Tibial nerve (tissue), 4 donors: ENCODE measurements around the gene TMEM186. TPM values are rescaled to one million over a fixed set of nuclear protein-coding genes. Genes with fewer than 3 reads are reported as not detected.
"Not testable (repeated sequence)": the region's sequence is repeated elsewhere in the genome, so short reads cannot be mapped to it uniquely, and the experiment has no call there.

Experiments used
- DNase-seq, 2 donors: peaks; one replicate each; pipeline ENCODE4 v3.0.0-alpha.2; 2019; ENCODE audit warnings: low spot score in 2 of 2
- H3K27ac ChIP-seq, 4 donors: fragments of 200-600 bp; sonication (generic) in 3 of 4; one replicate each; pipeline ENCODE4 v1.5.1; 2017 to 2019; ENCODE audit warnings: mild to moderate bottlenecking in 1 of 4
- H3K27me3 ChIP-seq, 2 donors: fragments of 200-600 bp; sonication (generic) in 1 of 2; one replicate each; pipeline versions ENCODE4 v1.5.1 to v1.6.0; 2017 to 2019
- H3K36me3 ChIP-seq, 3 donors: fragments of 200-600 bp; sonication (generic); one replicate each; pipeline ENCODE4 v1.5.1; 2018 to 2019
- H3K4me1 ChIP-seq, 4 donors: fragments of 200-600 bp; sonication (generic) in 3 of 4; one replicate each; pipeline ENCODE4 v1.5.1; 2017 to 2019
- H3K4me3 ChIP-seq, 4 donors: fragments of 200-600 bp; sonication (generic) in 3 of 4; one replicate each; pipeline ENCODE4 v1.5.1; 2017 to 2019; ENCODE audit warnings: mild to moderate bottlenecking in 1 of 4, moderate library complexity in 1 of 4
- H3K9me3 ChIP-seq, 4 donors: fragments of 200-600 bp; sonication (generic) in 3 of 4; one replicate each; pipeline ENCODE4 v1.5.1; 2017 to 2019
- CTCF ChIP-seq, 5 experiments: fragments of 200-600 bp in 3 of 5; fragments of 450-650 bp in 2 of 5; sonication (generic) in 3 of 5; IDR thresholded peaks; one replicate each; pipeline ENCODE4 v1.5.1; 2016 to 2019; ENCODE audit warnings: antibody characterized with exemption in 5 of 5, mild to moderate bottlenecking in 3 of 5, moderate library complexity in 2 of 5
- EP300 ChIP-seq, 2 donors: sonication (generic); formaldehyde crosslinking; IDR thresholded peaks; one replicate each; pipeline ENCODE4 v1.6.1; 2017; ENCODE audit warnings: antibody characterized with exemption in 2 of 2, mild to moderate bottlenecking in 1 of 2
- POLR2A ChIP-seq, 2 donors: fragments of 450-650 bp; IDR thresholded peaks; one replicate each; pipeline ENCODE4 v1.6.1; 2017; ENCODE audit warnings: antibody characterized with exemption in 2 of 2, mild to moderate bottlenecking in 2 of 2, moderate library complexity in 2 of 2
- WGBS, 2 donors: methylation state at CpG; one replicate each; pipeline ENCODE4 v1.1.5; 2018; 5-methylcytosine and 5-hydroxymethylcytosine counted together
- total RNA-seq, 4 donors: library from RNA; depleted of rRNA; stranded (reverse); fragments of >200 nt; gene quantifications; one replicate each; pipeline ENCODE4 v1.1.0, GENCODE V29; 2016

Gene TMEM186
- total RNA-seq, 4 donors from 2014 or later: 5.7 to 9.6 (median 7.2) TPM

GRCh38 chr16:8795091-8795490 is 2.3 kb downstream of the TMEM186 start:
- Histone ChIP-seq H3K9me3 (no peaks in the 10 kb centered on the region), H3K4me1 (peaks cover 4 to 47% (median 24%) of the 10 kb centered on the region in 4 donors), H3K27me3 (no peaks in the 10 kb centered on the region), H3K27ac (no peak overlapping the region), H3K36me3 (peaks cover 0 to 4% (median 0%) of the 10 kb centered on the region in 3 donors), H3K4me3 (no peak overlapping the region)
- DNase-seq: no peak
- 86 to 87% methylated on average over 8 of the region's 8 CpGs for WGBS, 2 donors
- TF ChIP-seq CTCF (IDR thresholded peaks at IDR 0.05) (no peak), EP300 (IDR thresholded peaks at IDR 0.05) (no peak), POLR2A (IDR thresholded peaks at IDR 0.05) (no peak)

- H3K36me3 ChIP-seq: no peaks in the 10 kb centered on the region
- no peaks in the 10 kb centered on the region for H3K27me3 ChIP-seq
- H3K4me1 ChIP-seq: peaks cover 0 to 2% (median 0%) of the 10 kb centered on the region in 4 donors
- WGBS, 2 donors: 64 to 70% methylated on average over 8 of the region's 8 CpGs
- no peak for DNase-seq
- H3K4me3 ChIP-seq: no peak overlapping the region
- no peak overlapping the region for H3K27ac ChIP-seq
- TF ChIP-seq EP300 (IDR thresholded peaks at IDR 0.05) (no peak), POLR2A (IDR thresholded peaks at IDR 0.05) (no peak), CTCF (IDR thresholded peaks at IDR 0.05) (no peak)
- no peaks in the 10 kb centered on the region for H3K9me3 ChIP-seq
These were observed 8.8 kb downstream of the TMEM186 start for GRCh38 chr16:8788578-8789172.

DNA sequence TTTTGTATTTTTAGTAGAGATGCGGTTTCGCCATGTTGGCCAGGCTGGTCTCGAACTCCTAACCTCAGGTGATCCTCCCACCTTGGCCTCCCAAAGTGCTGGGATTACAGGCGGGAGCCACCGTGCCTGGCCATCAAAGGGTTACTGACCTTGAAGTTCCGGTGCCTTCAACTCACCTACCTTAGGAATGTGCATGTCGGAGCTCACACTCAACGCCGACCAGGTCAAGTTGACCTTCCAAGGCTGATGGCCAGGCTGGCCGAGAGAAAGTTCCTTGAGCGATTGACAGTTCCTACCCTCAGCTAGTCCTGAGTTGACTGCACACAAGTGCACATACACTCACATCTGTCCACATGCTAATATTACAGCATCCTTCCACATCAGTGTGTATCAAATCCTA is 11.1 kb downstream of the TMEM186 start:
- not testable (repeated sequence) for H3K4me1 ChIP-seq, H3K27ac ChIP-seq, H3K4me3 ChIP-seq, H3K9me3 ChIP-seq, H3K27me3 ChIP-seq, DNase-seq
- peaks cover 0 to 23% (median 0%) of the 10 kb centered on the region in 3 donors for H3K36me3 ChIP-seq
- WGBS, 2 donors: 85% methylated on average over 11 of the region's 11 CpGs

- H3K9me3 ChIP-seq: no peaks in the 10 kb centered on the region
- H3K27me3 ChIP-seq: no peaks in the 10 kb centered on the region
- DNase-seq: no peak
- no peak for TF ChIP-seq CTCF (IDR thresholded peaks at IDR 0.05)
- TF ChIP-seq EP300 (IDR thresholded peaks at IDR 0.05): no peak
- no peak for TF ChIP-seq POLR2A (IDR thresholded peaks at IDR 0.05)
- H3K4me3 ChIP-seq: no peak overlapping the region
- no peaks in the 10 kb centered on the region for H3K4me1 ChIP-seq
- WGBS, 2 donors: 78 to 82% methylated on average over 6 of the region's 6 CpGs
- H3K27ac ChIP-seq: no peak overlapping the region
- H3K36me3 ChIP-seq: peaks cover 0 to 32% (median 0%) of the 10 kb centered on the region in 3 donors
These were observed 12.0 kb downstream of the TMEM186 start for GRCh38 chr16:8785408-8785807.

GRCh38 chr16:8782673-8783072 is 14.8 kb downstream of the TMEM186 start:
- Histone ChIP-seq H3K4me3 (no peak overlapping the region), H3K9me3 (no peaks in the 10 kb centered on the region), H3K27me3 (no peaks in the 10 kb centered on the region), H3K36me3 (peaks cover 0 to 59% (median 0%) of the 10 kb centered on the region in 3 donors), H3K4me1 (no peaks in the 10 kb centered on the region), H3K27ac (no peak overlapping the region)
- TF ChIP-seq CTCF (IDR thresholded peaks at IDR 0.05) (no peak), EP300 (IDR thresholded peaks at IDR 0.05) (no peak), POLR2A (IDR thresholded peaks at IDR 0.05) (no peak)
- no peak for DNase-seq
- 72 to 74% methylated on average over 6 of the region's 6 CpGs for WGBS, 2 donors
